NB4 (cell line): ENCODE results near the gene NFATC1.

Experiments
- MYC ChIP-seq: IDR thresholded peaks from 2 replicates; pipeline ENCODE4 v1.6.1; 2011; ENCODE audit warnings: low read depth, low read length
- POLR2A ChIP-seq: IDR thresholded peaks from 2 replicates; pipeline ENCODE4 v1.6.1; 2011; ENCODE audit warnings: mild to moderate bottlenecking; ENCODE audit not compliant: insufficient read length; ENCODE audit errors: extremely low read depth
- TF ChIP-seq, protein P1 (sequence below): IDR thresholded peaks from one replicate; pipeline ENCODE4 v1.5.1; 2012; ENCODE audit warnings: low read depth, low read length

DNA sequence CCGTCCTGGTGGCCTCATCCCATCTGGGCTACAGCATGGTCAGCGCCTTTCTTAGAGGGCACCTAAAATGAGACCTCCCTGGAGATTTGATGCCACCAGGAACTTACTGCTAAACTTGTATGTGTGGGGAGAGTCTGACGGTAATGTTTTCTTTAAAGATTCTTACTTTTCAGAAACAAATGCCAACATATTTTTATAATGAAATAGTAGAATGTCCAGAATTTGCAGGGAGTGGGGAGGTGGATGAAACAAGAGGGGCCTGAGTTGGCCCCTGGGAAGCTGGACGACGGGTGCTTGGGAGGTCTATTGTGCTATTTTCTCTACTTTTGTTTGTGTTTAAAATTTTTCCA is 165.1 kb downstream of the NFATC1 start:
- TF ChIP-seq MYC, result no peak
- no peak for TF ChIP-seq POLR2A
- TF ChIP-seq, protein P1, sequence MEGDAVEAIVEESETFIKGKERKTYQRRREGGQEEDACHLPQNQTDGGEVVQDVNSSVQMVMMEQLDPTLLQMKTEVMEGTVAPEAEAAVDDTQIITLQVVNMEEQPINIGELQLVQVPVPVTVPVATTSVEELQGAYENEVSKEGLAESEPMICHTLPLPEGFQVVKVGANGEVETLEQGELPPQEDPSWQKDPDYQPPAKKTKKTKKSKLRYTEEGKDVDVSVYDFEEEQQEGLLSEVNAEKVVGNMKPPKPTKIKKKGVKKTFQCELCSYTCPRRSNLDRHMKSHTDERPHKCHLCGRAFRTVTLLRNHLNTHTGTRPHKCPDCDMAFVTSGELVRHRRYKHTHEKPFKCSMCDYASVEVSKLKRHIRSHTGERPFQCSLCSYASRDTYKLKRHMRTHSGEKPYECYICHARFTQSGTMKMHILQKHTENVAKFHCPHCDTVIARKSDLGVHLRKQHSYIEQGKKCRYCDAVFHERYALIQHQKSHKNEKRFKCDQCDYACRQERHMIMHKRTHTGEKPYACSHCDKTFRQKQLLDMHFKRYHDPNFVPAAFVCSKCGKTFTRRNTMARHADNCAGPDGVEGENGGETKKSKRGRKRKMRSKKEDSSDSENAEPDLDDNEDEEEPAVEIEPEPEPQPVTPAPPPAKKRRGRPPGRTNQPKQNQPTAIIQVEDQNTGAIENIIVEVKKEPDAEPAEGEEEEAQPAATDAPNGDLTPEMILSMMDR, result no peak
